ENCODE measurements around the gene SPATS2L.
A peak's percentile ranks its signal among the peaks of the same experiment; 100 is the strongest.

SPATS2L gene

DNA sequence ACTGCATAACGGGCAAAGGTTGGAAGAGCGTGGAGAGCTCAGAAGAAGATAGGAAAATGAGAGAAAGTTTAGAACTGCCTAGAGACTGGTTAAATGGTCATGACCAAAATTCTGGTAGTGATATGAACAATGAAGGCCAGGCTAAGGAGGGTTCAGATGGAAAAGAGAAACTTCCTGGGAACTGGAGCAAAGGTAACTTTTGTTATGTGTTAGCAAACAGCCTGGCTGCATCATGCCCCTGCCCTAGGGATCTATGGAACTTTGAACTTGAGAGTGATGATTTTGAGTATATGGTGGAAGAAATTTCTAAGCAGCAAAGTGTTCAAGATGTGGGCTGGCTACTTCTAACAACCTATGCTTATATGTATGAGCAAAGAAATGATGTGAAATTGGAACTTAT, 44.4 kb upstream of the SPATS2L start:
- DNase-seq (ENCODE audit: low spot score): no peak
- POLR2A ChIA-PET (ENCODE audit: low non-redundant PET): no interaction called here
- TF ChIP-seq, protein P1, sequence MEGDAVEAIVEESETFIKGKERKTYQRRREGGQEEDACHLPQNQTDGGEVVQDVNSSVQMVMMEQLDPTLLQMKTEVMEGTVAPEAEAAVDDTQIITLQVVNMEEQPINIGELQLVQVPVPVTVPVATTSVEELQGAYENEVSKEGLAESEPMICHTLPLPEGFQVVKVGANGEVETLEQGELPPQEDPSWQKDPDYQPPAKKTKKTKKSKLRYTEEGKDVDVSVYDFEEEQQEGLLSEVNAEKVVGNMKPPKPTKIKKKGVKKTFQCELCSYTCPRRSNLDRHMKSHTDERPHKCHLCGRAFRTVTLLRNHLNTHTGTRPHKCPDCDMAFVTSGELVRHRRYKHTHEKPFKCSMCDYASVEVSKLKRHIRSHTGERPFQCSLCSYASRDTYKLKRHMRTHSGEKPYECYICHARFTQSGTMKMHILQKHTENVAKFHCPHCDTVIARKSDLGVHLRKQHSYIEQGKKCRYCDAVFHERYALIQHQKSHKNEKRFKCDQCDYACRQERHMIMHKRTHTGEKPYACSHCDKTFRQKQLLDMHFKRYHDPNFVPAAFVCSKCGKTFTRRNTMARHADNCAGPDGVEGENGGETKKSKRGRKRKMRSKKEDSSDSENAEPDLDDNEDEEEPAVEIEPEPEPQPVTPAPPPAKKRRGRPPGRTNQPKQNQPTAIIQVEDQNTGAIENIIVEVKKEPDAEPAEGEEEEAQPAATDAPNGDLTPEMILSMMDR (conservative IDR thresholded peaks at IDR 0.05; ENCODE audit: low read depth): no peak
- H3K27ac ChIP-seq: no peak overlapping the region
- CTCF ChIA-PET: interaction anchor here (0.6 kb wide), 1 partner anchor 61 kb away, joined by 3 read pairs; no protein-coding TSS in a partner anchor

GRCh38 chr2:200263279-200263678, 43.2 kb upstream of the SPATS2L start:
- ChIA-PET CTCF (no interaction called here), POLR2A (ENCODE audit: low non-redundant PET) (interaction anchor here (0.6 kb wide), 1 partner anchor 26 kb away, joined by 3 read pairs; no protein-coding TSS in a partner anchor)
- TF ChIP-seq, protein P1 (conservative IDR thresholded peaks at IDR 0.05; ENCODE audit: low read depth): no peak
- no peak overlapping the region for H3K27ac ChIP-seq
- no peak for DNase-seq (ENCODE audit: low spot score)

- no peak overlapping the region for H3K27ac ChIP-seq
- ChIA-PET POLR2A (ENCODE audit: low non-redundant PET) (no interaction called here), CTCF (no interaction called here)
- TF ChIP-seq, protein P1 (conservative IDR thresholded peaks at IDR 0.05; ENCODE audit: low read depth): no peak
- peak; percentile 45 for DNase-seq (ENCODE audit: low spot score)
Observed at GRCh38 chr2:200264631-200265030, 41.9 kb upstream of the SPATS2L start.

DNA sequence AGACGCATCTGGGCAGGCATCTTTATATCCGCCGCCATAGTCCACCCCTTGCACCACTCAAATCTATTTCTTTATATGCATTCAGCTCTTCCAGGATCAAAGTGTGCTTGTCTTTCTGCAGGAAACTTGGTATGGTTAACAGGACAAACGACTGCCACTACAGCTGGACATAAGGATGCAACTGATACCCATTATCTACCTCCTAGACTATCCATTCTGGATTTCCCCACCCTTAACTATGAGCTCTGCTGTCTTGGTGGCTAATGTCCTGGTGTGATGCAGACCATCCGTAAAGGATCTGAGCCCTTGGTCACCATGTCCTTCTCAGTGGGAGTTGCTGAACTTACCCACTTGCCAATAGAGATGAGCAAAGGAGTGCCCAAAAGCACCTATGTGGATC, 40.1 kb upstream of the SPATS2L start:
- H3K27ac ChIP-seq: no peak overlapping the region
- ChIA-PET POLR2A (ENCODE audit: low non-redundant PET) (no interaction called here), CTCF (no interaction called here)
- no peak for DNase-seq (ENCODE audit: low spot score)
- TF ChIP-seq, protein P1 (conservative IDR thresholded peaks at IDR 0.05; ENCODE audit: low read depth): no peak

DNA sequence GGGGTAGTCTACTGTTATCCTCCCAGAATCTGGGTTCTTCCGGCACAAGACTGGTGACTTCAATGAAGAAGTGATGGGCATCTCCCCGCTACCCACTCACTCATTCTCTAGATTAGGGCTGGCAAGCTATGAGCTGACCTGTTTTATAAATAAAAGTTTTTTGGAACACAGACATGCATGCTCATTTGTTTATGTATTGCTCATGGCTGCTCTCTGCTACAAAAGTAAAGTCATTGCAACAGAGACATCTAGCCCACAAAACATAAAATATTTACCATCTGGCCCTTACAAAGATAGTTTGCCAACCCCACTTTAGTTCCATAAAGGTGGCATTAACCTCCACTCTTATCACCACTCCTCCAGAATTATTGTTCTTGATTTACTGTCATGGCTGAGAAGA, 39.1 kb upstream of the SPATS2L start:
- no peak overlapping the region for H3K27ac ChIP-seq
- TF ChIP-seq, protein P1 (conservative IDR thresholded peaks at IDR 0.05; ENCODE audit: low read depth): no peak
- ChIA-PET POLR2A (ENCODE audit: low non-redundant PET) (no interaction called here), CTCF (no interaction called here)
- no peak for DNase-seq (ENCODE audit: low spot score)

DNA sequence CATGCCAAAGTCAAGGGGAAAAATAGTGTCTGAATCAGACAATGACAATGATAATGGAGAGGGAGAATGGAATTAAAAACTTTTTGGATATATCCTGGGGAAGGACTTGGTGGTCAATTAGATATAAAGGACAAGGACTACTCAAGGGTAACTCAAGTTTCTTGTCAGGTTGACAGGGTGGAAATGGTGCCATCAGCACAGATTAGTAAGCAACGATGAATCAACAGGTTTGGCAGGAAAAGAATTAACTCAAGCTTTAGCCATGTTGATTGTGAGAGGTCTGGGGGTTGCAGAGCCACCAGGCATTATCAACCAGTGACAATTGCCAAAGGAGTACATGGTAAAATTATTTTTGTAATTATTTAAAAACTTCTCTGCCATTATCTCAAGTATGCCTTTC, 35.8 kb upstream of the SPATS2L start:
- DNase-seq (ENCODE audit: low spot score): no peak
- CTCF ChIA-PET: interaction anchor here (1.2 kb wide), 1 partner anchor 17 kb away, joined by 3 read pairs; no protein-coding TSS in a partner anchor
- POLR2A ChIA-PET (ENCODE audit: low non-redundant PET): no interaction called here
- TF ChIP-seq, protein P1 (conservative IDR thresholded peaks at IDR 0.05; ENCODE audit: low read depth): no peak
- no peak overlapping the region for H3K27ac ChIP-seq

DNA sequence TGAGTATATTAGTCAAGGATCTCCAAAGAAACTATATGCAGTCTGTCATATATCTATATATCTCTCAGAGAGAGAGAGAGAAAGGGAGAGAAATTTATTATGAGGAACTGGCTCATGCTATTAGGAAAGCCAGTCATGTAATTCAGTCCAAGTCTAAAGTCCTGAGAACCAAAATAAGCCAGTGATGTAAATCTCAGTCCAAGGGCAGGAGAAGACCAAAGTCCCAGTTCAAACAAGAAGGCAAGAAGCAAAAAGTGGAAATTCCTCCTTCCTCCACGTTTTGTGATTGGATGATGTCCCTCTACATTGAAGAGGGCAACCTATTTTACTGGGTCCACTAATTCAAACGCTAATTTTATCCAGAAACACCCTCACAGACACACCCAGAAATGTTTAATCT, 34.2 kb upstream of the SPATS2L start:
- TF ChIP-seq, protein P1 (conservative IDR thresholded peaks at IDR 0.05; ENCODE audit: low read depth): no peak
- no peak for DNase-seq (ENCODE audit: low spot score)
- H3K27ac ChIP-seq: no peak overlapping the region
- ChIA-PET POLR2A (ENCODE audit: low non-redundant PET) (no interaction called here), CTCF (no interaction called here)

Data from RWPE1 (cell line).